Transverse colon (tissue), 3 donors: ENCODE results near the gene DLST.

Source experiments
- CTCF ChIP-seq, 5 experiments: fragments of 200-600 bp in 3 of 5; fragments of 450-650 bp in 2 of 5; sonication (generic) in 3 of 5; IDR thresholded peaks; 1 replicate in 2 of 5; 2 replicates in 3 of 5; pipeline ENCODE4 v1.5.1; 2016 to 2017; ENCODE audit warnings: antibody characterized with exemption in 5 of 5, inconsistent platforms in 3 of 5, mild to moderate bottlenecking in 2 of 5, moderate library complexity in 1 of 5
- EP300 ChIP-seq: sonication (generic); formaldehyde crosslinking; IDR thresholded peaks from one replicate; pipeline ENCODE4 v1.6.1; 2017; ENCODE audit warnings: antibody characterized with exemption, low read depth
- POLR2A ChIP-seq: fragments of 450-650 bp; IDR thresholded peaks from one replicate; pipeline ENCODE4 v1.6.1; 2016; ENCODE audit warnings: antibody characterized with exemption, mild to moderate bottlenecking, moderate library complexity

- TF ChIP-seq CTCF (IDR thresholded peaks at IDR 0.05) (no peak), POLR2A (no peak), EP300 (no peak)
Observed at GRCh38 chr14:74938531-74939495, 57.1 kb downstream of the DLST start.
